ENCODE results near the gene SLC2A5. TPM values are rescaled to one million over a fixed set of nuclear protein-coding genes. Genes with fewer than 3 reads are reported as not detected.

Gene SLC2A5
- total RNA-seq, 1 experiment from 2014 or later = not detected

DNA sequence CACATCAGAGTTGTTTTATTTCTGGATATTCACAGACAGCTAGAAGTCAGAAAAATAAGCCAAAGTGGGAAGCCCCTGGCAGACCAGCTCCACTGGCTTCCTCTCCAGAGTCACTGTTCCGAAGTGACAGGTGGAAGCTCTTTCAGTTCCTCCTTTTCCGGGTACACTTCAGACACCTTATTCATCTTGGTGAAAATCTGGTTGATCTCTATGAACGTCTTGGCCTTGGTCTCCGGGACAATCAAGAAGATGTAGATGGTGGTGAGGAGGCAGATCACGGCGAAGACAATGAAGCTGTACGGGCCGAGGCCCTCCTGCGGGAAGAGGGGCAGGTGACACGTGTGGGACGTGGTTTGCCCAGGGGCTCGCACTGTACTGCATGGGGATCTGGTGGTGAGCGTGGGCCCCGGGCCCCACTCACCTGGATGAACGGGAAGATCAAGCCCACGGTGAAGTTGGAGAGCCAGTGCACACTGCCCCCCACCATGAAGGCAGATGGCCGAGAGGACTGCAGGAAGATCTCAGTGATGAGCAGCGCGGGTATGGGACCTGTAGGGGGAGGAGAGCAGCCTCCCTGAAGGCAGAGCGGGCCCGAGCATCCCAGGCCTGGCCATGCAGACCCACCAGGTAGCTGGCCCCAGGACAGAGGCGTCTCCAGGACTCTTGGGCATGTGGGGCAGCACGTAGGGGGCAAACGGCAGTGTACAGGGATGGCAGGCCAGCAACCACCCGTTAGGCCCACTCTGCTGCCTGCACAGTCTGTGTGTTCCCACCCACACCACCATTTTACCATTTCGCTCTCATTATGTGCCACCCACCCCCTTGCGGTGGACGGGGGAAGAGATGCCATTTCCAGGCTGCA lies 31.7 kb downstream of the SLC2A5 start:
- POLR2A ChIA-PET (ENCODE audit: low non-redundant PET) = interaction anchor here (0.6 kb wide), 1 partner anchor 353 kb away, joined by 4 read pairs; no protein-coding TSS in a partner anchor
- no TSS peak for BruUV-seq (replicated peaks)

DNA sequence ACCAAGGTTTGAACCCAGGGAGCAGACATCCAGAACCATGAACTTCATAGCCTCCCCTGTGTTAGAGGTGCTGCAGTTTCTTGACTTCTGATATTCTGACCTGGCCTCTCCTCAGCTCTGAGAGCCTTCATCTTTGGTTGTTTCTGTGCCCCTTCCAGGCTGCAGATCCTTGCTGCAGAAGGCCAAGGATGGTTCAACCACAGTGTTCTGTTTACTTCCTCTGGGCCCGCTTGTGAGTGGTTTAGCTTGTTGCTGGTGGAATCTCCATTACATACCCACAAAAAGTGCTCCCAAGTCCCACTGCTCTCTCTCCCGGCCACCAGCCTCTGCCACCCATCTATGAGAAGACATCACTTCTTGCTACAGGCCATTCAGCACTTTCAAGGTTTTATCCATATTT lies 34.2 kb downstream of the SLC2A5 start:
- Histone ChIP-seq H3K9me3 (ENCODE audit: low read depth, low read length, poor library complexity, severe bottlenecking) (peaks cover 4% of the 10 kb centered on the region), H3K36me3 (ENCODE audit: insufficient read depth, low read length, poor library complexity, severe bottlenecking) (no peaks in the 10 kb centered on the region), H3K27me3 (replicated peaks; ENCODE audit: insufficient read depth, low read depth, low read length, poor library complexity) (peaks cover 16% of the 10 kb centered on the region), H3K27ac (ENCODE audit: low read depth, low read length, poor library complexity, severe bottlenecking) (no peak overlapping the region), H3K4me3 (ENCODE audit: low read depth, low read length, poor library complexity, severe bottlenecking) (no peak overlapping the region), H3K4me1 (ENCODE audit: insufficient read depth, low read length, poor library complexity, severe bottlenecking) (no peaks in the 10 kb centered on the region)
- POLR2A ChIA-PET (ENCODE audit: low non-redundant PET) = no interaction called here
- BruUV-seq (replicated peaks) = no TSS peak
- intact Hi-C loops (cut with micrococcal nuclease; ENCODE audit: unreplicated experiment) = no loop called here
- CTCF ChIA-PET = no interaction called here
- DNase-seq (ENCODE audit: low spot score) = no peak
- TF ChIP-seq EZH2 (IDR thresholded peaks at IDR 0.05; ENCODE audit: borderline replicate concordance, low read depth, low read length, poor library complexity, severe bottlenecking) = no peak
- TF ChIP-seq, protein P1, sequence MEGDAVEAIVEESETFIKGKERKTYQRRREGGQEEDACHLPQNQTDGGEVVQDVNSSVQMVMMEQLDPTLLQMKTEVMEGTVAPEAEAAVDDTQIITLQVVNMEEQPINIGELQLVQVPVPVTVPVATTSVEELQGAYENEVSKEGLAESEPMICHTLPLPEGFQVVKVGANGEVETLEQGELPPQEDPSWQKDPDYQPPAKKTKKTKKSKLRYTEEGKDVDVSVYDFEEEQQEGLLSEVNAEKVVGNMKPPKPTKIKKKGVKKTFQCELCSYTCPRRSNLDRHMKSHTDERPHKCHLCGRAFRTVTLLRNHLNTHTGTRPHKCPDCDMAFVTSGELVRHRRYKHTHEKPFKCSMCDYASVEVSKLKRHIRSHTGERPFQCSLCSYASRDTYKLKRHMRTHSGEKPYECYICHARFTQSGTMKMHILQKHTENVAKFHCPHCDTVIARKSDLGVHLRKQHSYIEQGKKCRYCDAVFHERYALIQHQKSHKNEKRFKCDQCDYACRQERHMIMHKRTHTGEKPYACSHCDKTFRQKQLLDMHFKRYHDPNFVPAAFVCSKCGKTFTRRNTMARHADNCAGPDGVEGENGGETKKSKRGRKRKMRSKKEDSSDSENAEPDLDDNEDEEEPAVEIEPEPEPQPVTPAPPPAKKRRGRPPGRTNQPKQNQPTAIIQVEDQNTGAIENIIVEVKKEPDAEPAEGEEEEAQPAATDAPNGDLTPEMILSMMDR (conservative IDR thresholded peaks at IDR 0.05; ENCODE audit: low read depth, low read length) = no peak

More for the DNA sequence above, 31.7 kb downstream of the SLC2A5 start:
- Histone ChIP-seq H3K4me1 (ENCODE audit: insufficient read depth, low read length, poor library complexity, severe bottlenecking) (no peaks in the 10 kb centered on the region), H3K27ac (ENCODE audit: low read depth, low read length, poor library complexity, severe bottlenecking) (no peak overlapping the region), H3K9me3 (ENCODE audit: low read depth, low read length, poor library complexity, severe bottlenecking) (no peaks in the 10 kb centered on the region), H3K4me3 (ENCODE audit: low read depth, low read length, poor library complexity, severe bottlenecking) (no peak overlapping the region), H3K27me3 (replicated peaks; ENCODE audit: insufficient read depth, low read depth, low read length, poor library complexity) (peaks cover 25% of the 10 kb centered on the region), H3K36me3 (ENCODE audit: insufficient read depth, low read length, poor library complexity, severe bottlenecking) (no peaks in the 10 kb centered on the region)
- no peak for DNase-seq (ENCODE audit: low spot score)
- CTCF ChIA-PET = interaction anchor here (0.5 kb wide), 1 partner anchor 163 kb away, joined by 3 read pairs; no protein-coding TSS in a partner anchor
- intact Hi-C loops (cut with micrococcal nuclease; ENCODE audit: unreplicated experiment) = no loop called here
- TF ChIP-seq, protein P1 (conservative IDR thresholded peaks at IDR 0.05; ENCODE audit: low read depth, low read length) = no peak
- TF ChIP-seq EZH2 (IDR thresholded peaks at IDR 0.05; ENCODE audit: borderline replicate concordance, low read depth, low read length, poor library complexity, severe bottlenecking) = no peak

DNA sequence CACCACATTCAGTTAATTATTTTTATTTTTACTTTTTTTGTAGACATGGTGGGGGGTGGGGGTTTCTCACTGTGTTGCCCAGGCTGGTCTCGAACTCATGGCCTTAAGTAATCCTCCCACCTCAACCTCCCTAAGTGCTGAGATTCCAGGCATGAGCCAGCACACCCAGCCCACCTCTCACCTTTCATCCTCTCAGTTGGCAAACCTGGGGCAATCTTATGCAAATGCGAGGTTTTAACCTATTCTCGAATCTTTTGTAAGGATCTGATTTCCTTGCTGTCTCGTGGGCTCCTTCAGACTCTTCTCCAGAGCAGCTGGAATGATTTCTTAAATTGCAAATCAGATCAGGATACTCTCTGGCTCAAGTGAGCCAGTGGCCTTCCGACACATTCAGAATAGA lies 36.1 kb downstream of the SLC2A5 start:
- Histone ChIP-seq H3K9me3 (ENCODE audit: low read depth, low read length, poor library complexity, severe bottlenecking) (peaks cover 4% of the 10 kb centered on the region), H3K27me3 (replicated peaks; ENCODE audit: insufficient read depth, low read depth, low read length, poor library complexity) (no peaks in the 10 kb centered on the region), H3K27ac (ENCODE audit: low read depth, low read length, poor library complexity, severe bottlenecking) (no peak overlapping the region), H3K36me3 (ENCODE audit: insufficient read depth, low read length, poor library complexity, severe bottlenecking) (no peaks in the 10 kb centered on the region), H3K4me3 (ENCODE audit: low read depth, low read length, poor library complexity, severe bottlenecking) (no peak overlapping the region), H3K4me1 (ENCODE audit: insufficient read depth, low read length, poor library complexity, severe bottlenecking) (no peaks in the 10 kb centered on the region)
- no peak for TF ChIP-seq EZH2 (IDR thresholded peaks at IDR 0.05; ENCODE audit: borderline replicate concordance, low read depth, low read length, poor library complexity, severe bottlenecking)
- TF ChIP-seq, protein P1 (conservative IDR thresholded peaks at IDR 0.05; ENCODE audit: low read depth, low read length) = no peak
- POLR2A ChIA-PET (ENCODE audit: low non-redundant PET) = no interaction called here
- CTCF ChIA-PET = no interaction called here
- DNase-seq (ENCODE audit: low spot score) = no peak
- intact Hi-C loops (cut with micrococcal nuclease; ENCODE audit: unreplicated experiment) = no loop called here
- no TSS peak for BruUV-seq (replicated peaks)

Measured in A673 (cell line).